PFSK-1 (cell line): Measurements from ENCODE around the gene TH.

Source experiments
- REST ChIP-seq, 2 experiments: IDR thresholded peaks; 2 replicates each; pipeline versions ENCODE4 v1.6.1 to v1.8.0; 2011 to 2012; ENCODE audit warnings: low read depth in 2 of 2, low read length in 2 of 2, control low read depth in 1 of 2, inconsistent platforms in 1 of 2, mild to moderate bottlenecking in 1 of 2, moderate library complexity in 1 of 2; ENCODE audit not compliant: insufficient read depth in 1 of 2
- SIN3A ChIP-seq: IDR thresholded peaks from 2 replicates; pipeline ENCODE4 v1.6.1; 2012; ENCODE audit warnings: mild to moderate bottlenecking, low read length, moderate library complexity, borderline replicate concordance; ENCODE audit not compliant: insufficient read depth
- TAF1 ChIP-seq: IDR thresholded peaks from 2 replicates; pipeline ENCODE4 v1.6.1; 2012; ENCODE audit warnings: low read length, control low read depth, borderline replicate concordance; ENCODE audit not compliant: insufficient read depth

DNA sequence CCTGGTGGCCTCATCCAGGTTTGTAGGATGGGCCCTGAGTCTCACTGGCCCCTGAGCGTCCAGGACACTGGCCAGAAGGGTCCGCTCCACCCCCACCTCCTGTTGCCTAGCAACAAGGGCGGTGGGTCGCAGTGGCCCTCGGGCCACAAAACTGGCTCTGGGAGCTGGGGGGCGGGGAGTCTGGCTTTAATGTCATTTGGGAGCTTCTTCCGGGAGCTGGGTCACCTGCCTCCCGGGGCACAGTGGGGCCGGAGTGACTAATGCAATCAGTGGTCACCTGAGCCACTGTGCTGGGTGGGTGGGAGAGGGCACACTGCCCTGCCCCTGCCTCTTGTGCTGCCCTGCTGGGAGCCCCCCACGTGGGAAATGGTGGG is 2.6 kb downstream of the TH start:
- TF ChIP-seq REST (IDR thresholded peaks at IDR 0.05; ENCODE audit: insufficient read depth in 1 of 2, low read depth in 2 of 2, low read length in 2 of 2) (no peak), SIN3A (no peak), TAF1 (no peak)
